Measurements from ENCODE around the gene FOLR1.

- TF ChIP-seq, protein P1, sequence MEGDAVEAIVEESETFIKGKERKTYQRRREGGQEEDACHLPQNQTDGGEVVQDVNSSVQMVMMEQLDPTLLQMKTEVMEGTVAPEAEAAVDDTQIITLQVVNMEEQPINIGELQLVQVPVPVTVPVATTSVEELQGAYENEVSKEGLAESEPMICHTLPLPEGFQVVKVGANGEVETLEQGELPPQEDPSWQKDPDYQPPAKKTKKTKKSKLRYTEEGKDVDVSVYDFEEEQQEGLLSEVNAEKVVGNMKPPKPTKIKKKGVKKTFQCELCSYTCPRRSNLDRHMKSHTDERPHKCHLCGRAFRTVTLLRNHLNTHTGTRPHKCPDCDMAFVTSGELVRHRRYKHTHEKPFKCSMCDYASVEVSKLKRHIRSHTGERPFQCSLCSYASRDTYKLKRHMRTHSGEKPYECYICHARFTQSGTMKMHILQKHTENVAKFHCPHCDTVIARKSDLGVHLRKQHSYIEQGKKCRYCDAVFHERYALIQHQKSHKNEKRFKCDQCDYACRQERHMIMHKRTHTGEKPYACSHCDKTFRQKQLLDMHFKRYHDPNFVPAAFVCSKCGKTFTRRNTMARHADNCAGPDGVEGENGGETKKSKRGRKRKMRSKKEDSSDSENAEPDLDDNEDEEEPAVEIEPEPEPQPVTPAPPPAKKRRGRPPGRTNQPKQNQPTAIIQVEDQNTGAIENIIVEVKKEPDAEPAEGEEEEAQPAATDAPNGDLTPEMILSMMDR (conservative IDR thresholded peaks at IDR 0.05; ENCODE audit: low read length): no peak
- no peak for TF ChIP-seq EZH2phosphoT487 (IDR thresholded peaks at IDR 0.05; ENCODE audit: borderline replicate concordance)
These were observed 12.0 kb upstream of the FOLR1 start for GRCh38 chr11:72179804-72180396.
